AG04449 (cell line): ENCODE results near the gene MYO1E.
"Not testable (repeated sequence)": the region's sequence is repeated elsewhere in the genome, so short reads cannot be mapped to it uniquely, and the experiment has no call there.

Experiments
- CTCF ChIA-PET: fragments of 350-600 bp; formaldehyde crosslinking; extraction: SDS; loops from one replicate; lab custom pipeline; 2021; ENCODE audit warnings: antibody characterized with exemption; lab: Yijun Ruan, JAX
- POLR2A ChIA-PET: fragments of 400-600, 350-600 bp; formaldehyde crosslinking; extraction: SDS; loops from one replicate; lab custom pipeline; 2020; ENCODE audit warnings: antibody characterized with exemption, inconsistent platforms; lab: Yijun Ruan, JAX
- DNase-seq: peaks from one replicate; pipeline ENCODE4 v3.0.0-alpha.2; 2010; ENCODE audit warnings: low read depth, low spot score
- H3K4me3 ChIP-seq: 2 replicates; pipeline ENCODE4 v1.5.1; 2011; ENCODE audit warnings: low read depth, mild to moderate bottlenecking, control low read depth, low read length
- TF ChIP-seq, protein P1 (sequence below): IDR thresholded peaks from one replicate; pipeline ENCODE4 v1.5.1; 2011; ENCODE audit warnings: mild to moderate bottlenecking, moderate library complexity, low read length, control low read depth, inconsistent platforms; ENCODE audit not compliant: insufficient read depth; ENCODE audit errors: missing control alignments

MYO1E gene

DNA sequence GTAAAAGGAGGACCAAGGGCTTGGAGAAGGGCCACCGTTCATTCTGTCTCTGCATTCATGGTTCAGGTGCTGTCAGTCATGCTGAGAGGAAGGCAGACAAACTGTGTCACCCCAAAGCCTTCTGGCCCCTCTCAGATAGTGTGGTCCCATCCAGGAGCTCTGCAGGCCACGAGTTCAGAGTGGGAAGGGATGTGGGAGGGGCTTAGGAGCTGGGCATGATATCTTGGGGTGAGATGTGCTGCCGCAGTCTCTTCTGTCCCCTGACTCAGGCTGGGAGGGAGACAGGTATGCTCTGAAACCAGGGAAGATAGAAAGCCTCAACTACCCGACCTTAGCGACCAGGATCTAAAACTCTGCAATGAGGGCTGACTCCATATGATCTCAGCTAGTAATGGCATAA is 19.6 kb upstream of the MYO1E start:
- ChIA-PET CTCF (no interaction called here), POLR2A (no interaction called here)
- H3K4me3 ChIP-seq, result no peak overlapping the region
- TF ChIP-seq, protein P1, sequence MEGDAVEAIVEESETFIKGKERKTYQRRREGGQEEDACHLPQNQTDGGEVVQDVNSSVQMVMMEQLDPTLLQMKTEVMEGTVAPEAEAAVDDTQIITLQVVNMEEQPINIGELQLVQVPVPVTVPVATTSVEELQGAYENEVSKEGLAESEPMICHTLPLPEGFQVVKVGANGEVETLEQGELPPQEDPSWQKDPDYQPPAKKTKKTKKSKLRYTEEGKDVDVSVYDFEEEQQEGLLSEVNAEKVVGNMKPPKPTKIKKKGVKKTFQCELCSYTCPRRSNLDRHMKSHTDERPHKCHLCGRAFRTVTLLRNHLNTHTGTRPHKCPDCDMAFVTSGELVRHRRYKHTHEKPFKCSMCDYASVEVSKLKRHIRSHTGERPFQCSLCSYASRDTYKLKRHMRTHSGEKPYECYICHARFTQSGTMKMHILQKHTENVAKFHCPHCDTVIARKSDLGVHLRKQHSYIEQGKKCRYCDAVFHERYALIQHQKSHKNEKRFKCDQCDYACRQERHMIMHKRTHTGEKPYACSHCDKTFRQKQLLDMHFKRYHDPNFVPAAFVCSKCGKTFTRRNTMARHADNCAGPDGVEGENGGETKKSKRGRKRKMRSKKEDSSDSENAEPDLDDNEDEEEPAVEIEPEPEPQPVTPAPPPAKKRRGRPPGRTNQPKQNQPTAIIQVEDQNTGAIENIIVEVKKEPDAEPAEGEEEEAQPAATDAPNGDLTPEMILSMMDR, result no peak
- no peak for DNase-seq

GRCh38 chr15:59388670-59389069 is 16.0 kb upstream of the MYO1E start:
- ChIA-PET CTCF (no interaction called here), POLR2A (no interaction called here)
- H3K4me3 ChIP-seq, result no peak overlapping the region
- peak; percentile 3 for DNase-seq
- TF ChIP-seq, protein P1, result no peak

DNA sequence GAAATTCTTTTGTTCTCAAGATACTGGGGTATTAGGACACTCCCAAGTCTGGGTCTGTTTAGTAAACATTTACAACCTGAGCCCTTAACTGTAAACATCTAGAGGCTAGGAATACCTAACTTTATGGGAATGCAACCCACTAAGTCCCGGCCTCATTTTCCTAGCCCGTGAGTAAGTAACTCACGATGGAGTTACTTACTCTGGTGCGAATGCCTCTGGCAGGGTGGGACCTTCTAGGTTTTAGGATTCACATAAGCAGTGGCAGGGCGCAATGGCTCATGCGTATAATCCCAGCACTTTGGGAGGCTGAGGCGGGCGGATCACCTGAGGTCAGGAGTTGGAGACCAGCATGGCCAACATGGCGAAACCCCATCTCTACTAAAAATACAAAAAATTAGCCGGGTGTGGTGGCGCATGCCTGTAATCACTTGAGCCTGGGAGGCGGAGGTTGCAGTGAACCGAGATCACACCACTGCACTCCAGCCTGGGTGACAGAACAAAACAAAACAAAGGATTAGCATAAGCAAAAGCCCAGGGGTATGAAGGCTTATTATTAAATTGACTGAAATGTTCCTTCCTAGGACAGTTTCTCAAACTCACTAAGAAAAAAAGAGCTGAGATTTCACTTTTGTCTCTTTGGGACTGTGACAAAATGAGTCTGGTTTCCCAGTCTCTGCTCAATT is 14.7 kb upstream of the MYO1E start:
- CTCF ChIA-PET, result interaction anchor here (1.0 kb wide), 1 partner anchor 11 kb away, joined by 3 read pairs; no protein-coding TSS in a partner anchor
- POLR2A ChIA-PET, H3K4me3 ChIP-seq, DNase-seq: not testable (repeated sequence)

- no peak for DNase-seq
- POLR2A ChIA-PET, result no interaction called here
- H3K4me3 ChIP-seq, result no peak overlapping the region
- CTCF ChIA-PET, result no interaction called here
- TF ChIP-seq, protein P1, result no peak
Measured at GRCh38 chr15:59385171-59385570, 12.5 kb upstream of the MYO1E start.

- CTCF ChIA-PET, result interaction anchor here (0.9 kb wide), 1 partner anchor 138 kb away, joined by 4 read pairs; no protein-coding TSS in a partner anchor
- H3K4me3 ChIP-seq, result no peak overlapping the region
- POLR2A ChIA-PET, result interaction anchor here (1.1 kb wide), 1 partner anchor 12 kb away, joined by 7 read pairs; the partner anchor contains the start of gene MYO1E
- no peak for DNase-seq
- TF ChIP-seq, protein P1, result no peak
Measured at GRCh38 chr15:59384507-59384906, 11.8 kb upstream of the MYO1E start.

GRCh38 chr15:59380902-59381610 is 8.4 kb upstream of the MYO1E start:
- no peak overlapping the region for H3K4me3 ChIP-seq
- no peak for DNase-seq
- POLR2A ChIA-PET, result no interaction called here
- CTCF ChIA-PET, result interaction anchor here (1.9 kb wide), 1 partner anchor 112 kb away, joined by 5 read pairs; no protein-coding TSS in a partner anchor
- TF ChIP-seq, protein P1, result no peak
